H1 (cell line): ENCODE measurements around the gene MAPK8IP2. TPM values are rescaled to one million over a fixed set of nuclear protein-coding genes. Genes with fewer than 3 reads are reported as not detected.

Experiments
- ASH2L ChIP-seq: fragments of 200-600, 300-600 bp; sonication (generic); IDR thresholded peaks from one replicate; pipeline ENCODE4 v1.7.1; 2017; ENCODE audit warnings: low read length
- EZH2 ChIP-seq: fragments of 200-600 bp; sonication (generic); IDR thresholded peaks from 2 replicates; pipeline ENCODE4 v1.7.1; 2012; ENCODE audit warnings: low read depth, mild to moderate bottlenecking, moderate library complexity, low read length, inconsistent platforms; ENCODE audit not compliant: severe bottlenecking
- GABPA ChIP-seq: IDR thresholded peaks from 2 replicates; pipeline ENCODE4 v1.6.1; 2011; ENCODE audit warnings: mild to moderate bottlenecking, low read length, moderate library complexity, borderline replicate concordance; ENCODE audit not compliant: insufficient read depth
- GTF2F1 ChIP-seq: IDR thresholded peaks from 2 replicates; pipeline ENCODE4 v1.6.1; 2012; ENCODE audit warnings: low read depth, low read length, improper control_type of control experiment, borderline replicate concordance
- KDM1A ChIP-seq: fragments of 200-600, 300-600 bp; sonication (generic); IDR thresholded peaks from 2 replicates; pipeline ENCODE4 v1.7.1; 2016; ENCODE audit warnings: mild to moderate bottlenecking, low read length, borderline replicate concordance
- RAD21 ChIP-seq, 2 experiments: IDR thresholded peaks in 1 of 2; conservative IDR thresholded peaks in 1 of 2; 2 replicates each; pipeline ENCODE4 v1.6.1; 2011; ENCODE audit warnings: low read depth in 2 of 2, low read length in 2 of 2, improper control_type of control experiment in 1 of 2, inconsistent platforms in 1 of 2, mild to moderate bottlenecking in 1 of 2, moderate library complexity in 1 of 2
- RXRA ChIP-seq: IDR thresholded peaks from 2 replicates; pipeline ENCODE4 v1.6.1; 2011; ENCODE audit warnings: low read depth, mild to moderate bottlenecking, low read length, moderate library complexity; ENCODE audit not compliant: insufficient read depth
- polyA plus RNA-seq, 7 experiments: library from polyadenylated mRNA; depleted of rRNA in 3 of 7; stranded (reverse) in 5 of 7; unstranded in 2 of 7; fragments of >200 nt in 5 of 7; fragments of 200-250 nt in 2 of 7; gene quantifications; 1 replicate in 5 of 7; 2 replicates in 1 of 7; 4 replicates in 1 of 7; pipeline versions ENCODE4 v1.2.1 to v1.2.3, GENCODE V29; 2011 to 2013; ENCODE audit warnings: missing spikeins in 2 of 7, mixed read lengths in 2 of 7
- total RNA-seq: library from RNA; stranded (reverse); fragmentation: NEBNext Ultra II Directional; extraction: Animal tissue kit (Norgen Biotek cat#: 25700); gene quantifications from 2 replicates; pipeline ENCODE4 v1.2.1, GENCODE V29; 2021
- TF ChIP-seq, protein P1 (sequence below): fragments of 300-600 bp; sonication (generic); IDR thresholded peaks from 2 replicates; pipeline ENCODE4 v1.7.1; 2012; ENCODE audit warnings: low read length, moderate library complexity, mild to moderate bottlenecking, inconsistent platforms; ENCODE audit not compliant: insufficient replicate concordance
- TF ChIP-seq, protein P2 (sequence below): IDR thresholded peaks from 2 replicates; pipeline ENCODE4 v1.6.1; 2012; ENCODE audit warnings: inconsistent platforms
- TF ChIP-seq, protein P3 (sequence below): IDR thresholded peaks from 2 replicates; pipeline ENCODE4 v1.6.1; 2011; ENCODE audit warnings: low read depth, mild to moderate bottlenecking, low read length; ENCODE audit not compliant: insufficient read depth

The MAPK8IP2 gene
- total and polyA plus RNA-seq, 2 of the 8 experiments (the other 6 are each of a cell fraction or from before 2014, with no cell fraction given): 1.5 to 5.5 TPM

DNA sequence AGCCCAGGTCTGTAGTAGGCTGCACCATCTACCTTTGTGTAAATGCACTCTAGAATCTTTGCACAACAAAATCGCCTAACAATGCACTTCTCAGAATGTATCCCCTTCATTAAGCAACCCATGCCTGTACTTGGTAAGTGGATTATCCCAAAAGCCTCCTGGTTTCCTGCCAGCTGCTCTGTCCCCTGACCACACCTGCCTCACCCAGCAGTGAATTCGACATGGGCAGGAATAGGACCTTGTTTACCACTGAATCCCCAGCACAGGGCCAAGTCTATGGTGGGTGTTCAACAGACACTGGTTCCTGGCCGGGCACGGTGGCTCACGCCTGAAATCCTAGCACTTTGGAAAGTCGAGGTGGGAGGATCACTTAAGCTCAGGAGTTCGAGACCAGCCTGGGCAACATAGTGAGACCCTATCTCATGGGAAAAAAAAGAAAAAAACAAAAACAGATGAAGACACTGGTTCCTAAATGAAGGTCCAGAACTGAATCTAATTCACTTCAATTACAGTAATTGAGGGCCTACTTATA, 32.8 kb upstream of the MAPK8IP2 start (continued):
- TF ChIP-seq, protein P1, sequence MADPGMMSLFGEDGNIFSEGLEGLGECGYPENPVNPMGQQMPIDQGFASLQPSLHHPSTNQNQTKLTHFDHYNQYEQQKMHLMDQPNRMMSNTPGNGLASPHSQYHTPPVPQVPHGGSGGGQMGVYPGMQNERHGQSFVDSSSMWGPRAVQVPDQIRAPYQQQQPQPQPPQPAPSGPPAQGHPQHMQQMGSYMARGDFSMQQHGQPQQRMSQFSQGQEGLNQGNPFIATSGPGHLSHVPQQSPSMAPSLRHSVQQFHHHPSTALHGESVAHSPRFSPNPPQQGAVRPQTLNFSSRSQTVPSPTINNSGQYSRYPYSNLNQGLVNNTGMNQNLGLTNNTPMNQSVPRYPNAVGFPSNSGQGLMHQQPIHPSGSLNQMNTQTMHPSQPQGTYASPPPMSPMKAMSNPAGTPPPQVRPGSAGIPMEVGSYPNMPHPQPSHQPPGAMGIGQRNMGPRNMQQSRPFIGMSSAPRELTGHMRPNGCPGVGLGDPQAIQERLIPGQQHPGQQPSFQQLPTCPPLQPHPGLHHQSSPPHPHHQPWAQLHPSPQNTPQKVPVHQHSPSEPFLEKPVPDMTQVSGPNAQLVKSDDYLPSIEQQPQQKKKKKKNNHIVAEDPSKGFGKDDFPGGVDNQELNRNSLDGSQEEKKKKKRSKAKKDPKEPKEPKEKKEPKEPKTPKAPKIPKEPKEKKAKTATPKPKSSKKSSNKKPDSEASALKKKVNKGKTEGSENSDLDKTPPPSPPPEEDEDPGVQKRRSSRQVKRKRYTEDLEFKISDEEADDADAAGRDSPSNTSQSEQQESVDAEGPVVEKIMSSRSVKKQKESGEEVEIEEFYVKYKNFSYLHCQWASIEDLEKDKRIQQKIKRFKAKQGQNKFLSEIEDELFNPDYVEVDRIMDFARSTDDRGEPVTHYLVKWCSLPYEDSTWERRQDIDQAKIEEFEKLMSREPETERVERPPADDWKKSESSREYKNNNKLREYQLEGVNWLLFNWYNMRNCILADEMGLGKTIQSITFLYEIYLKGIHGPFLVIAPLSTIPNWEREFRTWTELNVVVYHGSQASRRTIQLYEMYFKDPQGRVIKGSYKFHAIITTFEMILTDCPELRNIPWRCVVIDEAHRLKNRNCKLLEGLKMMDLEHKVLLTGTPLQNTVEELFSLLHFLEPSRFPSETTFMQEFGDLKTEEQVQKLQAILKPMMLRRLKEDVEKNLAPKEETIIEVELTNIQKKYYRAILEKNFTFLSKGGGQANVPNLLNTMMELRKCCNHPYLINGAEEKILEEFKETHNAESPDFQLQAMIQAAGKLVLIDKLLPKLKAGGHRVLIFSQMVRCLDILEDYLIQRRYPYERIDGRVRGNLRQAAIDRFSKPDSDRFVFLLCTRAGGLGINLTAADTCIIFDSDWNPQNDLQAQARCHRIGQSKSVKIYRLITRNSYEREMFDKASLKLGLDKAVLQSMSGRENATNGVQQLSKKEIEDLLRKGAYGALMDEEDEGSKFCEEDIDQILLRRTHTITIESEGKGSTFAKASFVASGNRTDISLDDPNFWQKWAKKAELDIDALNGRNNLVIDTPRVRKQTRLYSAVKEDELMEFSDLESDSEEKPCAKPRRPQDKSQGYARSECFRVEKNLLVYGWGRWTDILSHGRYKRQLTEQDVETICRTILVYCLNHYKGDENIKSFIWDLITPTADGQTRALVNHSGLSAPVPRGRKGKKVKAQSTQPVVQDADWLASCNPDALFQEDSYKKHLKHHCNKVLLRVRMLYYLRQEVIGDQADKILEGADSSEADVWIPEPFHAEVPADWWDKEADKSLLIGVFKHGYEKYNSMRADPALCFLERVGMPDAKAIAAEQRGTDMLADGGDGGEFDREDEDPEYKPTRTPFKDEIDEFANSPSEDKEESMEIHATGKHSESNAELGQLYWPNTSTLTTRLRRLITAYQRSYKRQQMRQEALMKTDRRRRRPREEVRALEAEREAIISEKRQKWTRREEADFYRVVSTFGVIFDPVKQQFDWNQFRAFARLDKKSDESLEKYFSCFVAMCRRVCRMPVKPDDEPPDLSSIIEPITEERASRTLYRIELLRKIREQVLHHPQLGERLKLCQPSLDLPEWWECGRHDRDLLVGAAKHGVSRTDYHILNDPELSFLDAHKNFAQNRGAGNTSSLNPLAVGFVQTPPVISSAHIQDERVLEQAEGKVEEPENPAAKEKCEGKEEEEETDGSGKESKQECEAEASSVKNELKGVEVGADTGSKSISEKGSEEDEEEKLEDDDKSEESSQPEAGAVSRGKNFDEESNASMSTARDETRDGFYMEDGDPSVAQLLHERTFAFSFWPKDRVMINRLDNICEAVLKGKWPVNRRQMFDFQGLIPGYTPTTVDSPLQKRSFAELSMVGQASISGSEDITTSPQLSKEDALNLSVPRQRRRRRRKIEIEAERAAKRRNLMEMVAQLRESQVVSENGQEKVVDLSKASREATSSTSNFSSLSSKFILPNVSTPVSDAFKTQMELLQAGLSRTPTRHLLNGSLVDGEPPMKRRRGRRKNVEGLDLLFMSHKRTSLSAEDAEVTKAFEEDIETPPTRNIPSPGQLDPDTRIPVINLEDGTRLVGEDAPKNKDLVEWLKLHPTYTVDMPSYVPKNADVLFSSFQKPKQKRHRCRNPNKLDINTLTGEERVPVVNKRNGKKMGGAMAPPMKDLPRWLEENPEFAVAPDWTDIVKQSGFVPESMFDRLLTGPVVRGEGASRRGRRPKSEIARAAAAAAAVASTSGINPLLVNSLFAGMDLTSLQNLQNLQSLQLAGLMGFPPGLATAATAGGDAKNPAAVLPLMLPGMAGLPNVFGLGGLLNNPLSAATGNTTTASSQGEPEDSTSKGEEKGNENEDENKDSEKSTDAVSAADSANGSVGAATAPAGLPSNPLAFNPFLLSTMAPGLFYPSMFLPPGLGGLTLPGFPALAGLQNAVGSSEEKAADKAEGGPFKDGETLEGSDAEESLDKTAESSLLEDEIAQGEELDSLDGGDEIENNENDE: no peak
- TF ChIP-seq, protein P2, sequence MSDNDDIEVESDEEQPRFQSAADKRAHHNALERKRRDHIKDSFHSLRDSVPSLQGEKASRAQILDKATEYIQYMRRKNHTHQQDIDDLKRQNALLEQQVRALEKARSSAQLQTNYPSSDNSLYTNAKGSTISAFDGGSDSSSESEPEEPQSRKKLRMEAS: no peak
- TF ChIP-seq ASH2L (no peak), KDM1A (no peak), GABPA (no peak), RXRA (no peak), RAD21 (IDR thresholded peaks at IDR 0.05 in 1 of 2, conservative IDR thresholded peaks at IDR 0.05 in 1 of 2; ENCODE audit: low read depth in 2 of 2, low read length in 2 of 2) (no peak), GTF2F1 (no peak), EZH2 (no peak)
- TF ChIP-seq, protein P3, sequence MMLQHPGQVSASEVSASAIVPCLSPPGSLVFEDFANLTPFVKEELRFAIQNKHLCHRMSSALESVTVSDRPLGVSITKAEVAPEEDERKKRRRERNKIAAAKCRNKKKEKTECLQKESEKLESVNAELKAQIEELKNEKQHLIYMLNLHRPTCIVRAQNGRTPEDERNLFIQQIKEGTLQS: no peak
